GM23338 (cell line): ENCODE data around the gene RPS4Y2. TPM values are rescaled to one million over a fixed set of nuclear protein-coding genes. Genes with fewer than 3 reads are reported as not detected.

Experiments
- ATAC-seq: fragments of 200-7000 bp; cut with Tn5 transposase; 3 replicates; pipeline ENCODE4 v1.9.1; 2020
- DNase-seq: peaks from one replicate; pipeline ENCODE4 v3.0.0-alpha.2; 2015; ENCODE audit warnings: low spot score
- H2AFZ ChIP-seq: fragments of 200-600 bp; sonication (generic); 2 replicates; pipeline ENCODE4 v1.8.0; 2016; ENCODE audit warnings: antibody characterized with exemption, mild to moderate bottlenecking, moderate library complexity
- H3F3A ChIP-seq: fragments of 200-600 bp; sonication (generic); replicated peaks from 2 replicates; pipeline ENCODE4 v1.8.0; 2017; ENCODE audit warnings: antibody characterized with exemption, mixed run types, low read depth
- H3K27ac ChIP-seq: fragments of 200-600 bp; sonication (generic); 2 replicates; pipeline ENCODE4 v1.6.1; 2016; ENCODE audit warnings: low read depth
- H3K27me3 ChIP-seq: fragments of 200-600 bp; sonication (generic); 2 replicates; pipeline ENCODE4 v1.8.0; 2016; ENCODE audit warnings: mild to moderate bottlenecking, mixed run types, moderate library complexity; ENCODE audit not compliant: insufficient read depth
- H3K36me3 ChIP-seq: fragments of 200-600 bp; sonication (generic); 2 replicates; pipeline ENCODE4 v1.8.0; 2016; ENCODE audit warnings: mild to moderate bottlenecking; ENCODE audit not compliant: insufficient read depth
- H3K4me1 ChIP-seq: fragments of 200-600 bp; sonication (generic); 2 replicates; pipeline ENCODE4 v1.8.0; 2016; ENCODE audit warnings: mild to moderate bottlenecking, moderate library complexity; ENCODE audit not compliant: insufficient read depth
- H3K4me2 ChIP-seq: fragments of 200-600 bp; sonication (generic); 2 replicates; pipeline ENCODE4 v1.7.1; 2017; ENCODE audit warnings: mixed run types
- H3K4me3 ChIP-seq: fragments of 200-600 bp; sonication (generic); 2 replicates; pipeline ENCODE4 v1.6.1; 2016; ENCODE audit warnings: mixed run types
- H3K79me2 ChIP-seq: fragments of 200-600 bp; sonication (generic); replicated peaks from 2 replicates; pipeline ENCODE4 v1.8.0; 2017; ENCODE audit warnings: mild to moderate bottlenecking; ENCODE audit not compliant: insufficient read depth
- H3K9me2 ChIP-seq: fragments of 200-600 bp; sonication (generic); 2 replicates; pipeline ENCODE4 v1.8.0; 2017; ENCODE audit not compliant: insufficient read depth
- H4K20me1 ChIP-seq: fragments of 200-600 bp; sonication (generic); replicated peaks from 2 replicates; pipeline ENCODE4 v1.8.0; 2017; ENCODE audit warnings: mild to moderate bottlenecking; ENCODE audit not compliant: insufficient read depth
- H3K27ac Mint-ChIP-seq: 2 replicates; pipeline ENCODE4 v1.8.0; 2020; ENCODE audit warnings: inconsistent platforms, mild to moderate bottlenecking, moderate library complexity, mixed read lengths
- H3K27me3 Mint-ChIP-seq: 3 replicates; pipeline ENCODE4 v1.8.0; 2022; ENCODE audit warnings: low read depth, mild to moderate bottlenecking, moderate library complexity, mixed read lengths, inconsistent platforms; ENCODE audit not compliant: insufficient read depth, poor library complexity
- H3K36me3 Mint-ChIP-seq: 3 replicates; pipeline ENCODE4 v1.8.0; 2021; ENCODE audit warnings: low read depth, mild to moderate bottlenecking, inconsistent platforms, moderate library complexity, mixed read lengths
- H3K4me1 Mint-ChIP-seq: 3 replicates; pipeline ENCODE4 v1.8.0; 2020; ENCODE audit warnings: mild to moderate bottlenecking, inconsistent platforms, mixed read lengths
- H3K4me3 Mint-ChIP-seq: 3 replicates; pipeline ENCODE4 v1.8.0; 2021; ENCODE audit warnings: moderate library complexity, mild to moderate bottlenecking, inconsistent platforms, mixed read lengths
- H3K9me3 Mint-ChIP-seq: 3 replicates; pipeline ENCODE4 v1.8.0; 2020; ENCODE audit warnings: moderate library complexity, mild to moderate bottlenecking, inconsistent platforms, mixed read lengths
- CREB1 ChIP-seq: fragments of 250-450 bp; sonication (Bioruptor Pico); IDR thresholded peaks from 2 replicates; pipeline ENCODE4 v1.5.0; 2020; ENCODE audit warnings: low read depth, mild to moderate bottlenecking, moderate library complexity
- ETS1 ChIP-seq: IDR thresholded peaks from 2 replicates; pipeline ENCODE4 v1.6.1; 2016; ENCODE audit warnings: antibody characterized with exemption
- EZH2 ChIP-seq: fragments of 200-600 bp; sonication (generic); IDR thresholded peaks from one replicate; pipeline ENCODE4 v1.8.0; 2017; ENCODE audit warnings: antibody characterized with exemption, mild to moderate bottlenecking, low read depth; ENCODE audit not compliant: unreplicated experiment
- EZH2phosphoT487 ChIP-seq: fragments of 200-600 bp; sonication (generic); IDR thresholded peaks from one replicate; pipeline ENCODE4 v1.8.1; 2018; ENCODE audit warnings: antibody characterized with exemption; ENCODE audit not compliant: unreplicated experiment
- JUNB ChIP-seq: IDR thresholded peaks from one replicate; pipeline ENCODE4 v1.6.1; 2016; ENCODE audit warnings: antibody characterized with exemption; ENCODE audit not compliant: unreplicated experiment
- NANOG ChIP-seq: IDR thresholded peaks from 2 replicates; pipeline ENCODE4 v1.6.1; 2016; ENCODE audit warnings: antibody characterized with exemption, borderline replicate concordance
- POLR2AphosphoS5 ChIP-seq: IDR thresholded peaks from 2 replicates; pipeline ENCODE4 v1.6.1; 2016; ENCODE audit warnings: antibody characterized with exemption, low read depth
- STAT1 ChIP-seq: IDR thresholded peaks from one replicate; pipeline ENCODE4 v1.6.1; 2016; ENCODE audit warnings: antibody characterized with exemption; ENCODE audit not compliant: unreplicated experiment
- ZNF114 ChIP-seq: fragments of 250-450 bp; sonication (Bioruptor Pico); IDR thresholded peaks from 2 replicates; pipeline ENCODE4 v1.5.0; 2020; ENCODE audit warnings: mild to moderate bottlenecking, moderate library complexity
- ZNF331 ChIP-seq: fragments of 250-450 bp; sonication (Bioruptor Pico); IDR thresholded peaks from 2 replicates; pipeline ENCODE4 v1.5.0; 2020; ENCODE audit warnings: low read depth, mild to moderate bottlenecking, moderate library complexity
- polyA plus RNA-seq: library from polyadenylated mRNA; unstranded; fragments of >200 nt; fragmentation: Nextera tagmentation; extraction: Ambion mirVana; gene quantifications from 2 replicates; pipeline ENCODE4 v1.2.1, GENCODE V29; 2016
- total RNA-seq: library from RNA; depleted of rRNA; stranded (reverse); fragments of >200 nt; shearing (Covaris generic); gene quantifications from 2 replicates; pipeline ENCODE4 v1.2.3, GENCODE V29; 2014
- TF ChIP-seq, protein P1 (sequence below): IDR thresholded peaks from one replicate; pipeline ENCODE4 v1.6.1; 2018; ENCODE audit warnings: antibody characterized with exemption; ENCODE audit not compliant: unreplicated experiment
- TF ChIP-seq, protein P2 (sequence below), 2 experiments: fragments of 200-600 bp in 1 of 2; sonication (generic) in 1 of 2; conservative IDR thresholded peaks; 2 replicates each; pipeline versions ENCODE4 v1.5.1 to v1.6.1; 2016 to 2017; ENCODE audit warnings: antibody characterized with exemption in 2 of 2, low read depth in 2 of 2, mild to moderate bottlenecking in 2 of 2, moderate library complexity in 1 of 2
- TF ChIP-seq, protein P3 (sequence below): fragments of 250-450 bp; sonication (Bioruptor Pico); IDR thresholded peaks from 2 replicates; pipeline ENCODE4 v1.5.0; 2020; ENCODE audit warnings: mild to moderate bottlenecking, moderate library complexity

The RPS4Y2 gene
- total and polyA plus RNA-seq, 2 experiments from 2014 or later: not detected

GRCh38 chrY:20817067-20817466 lies 61.2 kb downstream of the RPS4Y2 start:
- no peaks in the 10 kb centered on the region for H3K4me1 Mint-ChIP-seq
- Histone ChIP-seq H3K4me2 (no peak overlapping the region), H4K20me1 (no peaks in the 10 kb centered on the region), H3K27me3 (no peaks in the 10 kb centered on the region), H3K9me2 (no peaks in the 10 kb centered on the region), H3K36me3 (no peaks in the 10 kb centered on the region), H3F3A (no peaks in the 10 kb centered on the region), H3K79me2 (no peaks in the 10 kb centered on the region), H3K4me1 (no peaks in the 10 kb centered on the region), H2AFZ (no peak overlapping the region), H3K27ac (no peak overlapping the region), H3K4me3 (no peak overlapping the region)
- TF ChIP-seq ZNF114 (CRISPR knock-in tag): no peak
- no peak for TF ChIP-seq POLR2AphosphoS5
- TF ChIP-seq, protein P1, sequence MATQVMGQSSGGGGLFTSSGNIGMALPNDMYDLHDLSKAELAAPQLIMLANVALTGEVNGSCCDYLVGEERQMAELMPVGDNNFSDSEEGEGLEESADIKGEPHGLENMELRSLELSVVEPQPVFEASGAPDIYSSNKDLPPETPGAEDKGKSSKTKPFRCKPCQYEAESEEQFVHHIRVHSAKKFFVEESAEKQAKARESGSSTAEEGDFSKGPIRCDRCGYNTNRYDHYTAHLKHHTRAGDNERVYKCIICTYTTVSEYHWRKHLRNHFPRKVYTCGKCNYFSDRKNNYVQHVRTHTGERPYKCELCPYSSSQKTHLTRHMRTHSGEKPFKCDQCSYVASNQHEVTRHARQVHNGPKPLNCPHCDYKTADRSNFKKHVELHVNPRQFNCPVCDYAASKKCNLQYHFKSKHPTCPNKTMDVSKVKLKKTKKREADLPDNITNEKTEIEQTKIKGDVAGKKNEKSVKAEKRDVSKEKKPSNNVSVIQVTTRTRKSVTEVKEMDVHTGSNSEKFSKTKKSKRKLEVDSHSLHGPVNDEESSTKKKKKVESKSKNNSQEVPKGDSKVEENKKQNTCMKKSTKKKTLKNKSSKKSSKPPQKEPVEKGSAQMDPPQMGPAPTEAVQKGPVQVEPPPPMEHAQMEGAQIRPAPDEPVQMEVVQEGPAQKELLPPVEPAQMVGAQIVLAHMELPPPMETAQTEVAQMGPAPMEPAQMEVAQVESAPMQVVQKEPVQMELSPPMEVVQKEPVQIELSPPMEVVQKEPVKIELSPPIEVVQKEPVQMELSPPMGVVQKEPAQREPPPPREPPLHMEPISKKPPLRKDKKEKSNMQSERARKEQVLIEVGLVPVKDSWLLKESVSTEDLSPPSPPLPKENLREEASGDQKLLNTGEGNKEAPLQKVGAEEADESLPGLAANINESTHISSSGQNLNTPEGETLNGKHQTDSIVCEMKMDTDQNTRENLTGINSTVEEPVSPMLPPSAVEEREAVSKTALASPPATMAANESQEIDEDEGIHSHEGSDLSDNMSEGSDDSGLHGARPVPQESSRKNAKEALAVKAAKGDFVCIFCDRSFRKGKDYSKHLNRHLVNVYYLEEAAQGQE: no peak
- TF ChIP-seq JUNB: no peak
- TF ChIP-seq ZNF331 (CRISPR knock-in tag): no peak
- TF ChIP-seq, protein P2, sequence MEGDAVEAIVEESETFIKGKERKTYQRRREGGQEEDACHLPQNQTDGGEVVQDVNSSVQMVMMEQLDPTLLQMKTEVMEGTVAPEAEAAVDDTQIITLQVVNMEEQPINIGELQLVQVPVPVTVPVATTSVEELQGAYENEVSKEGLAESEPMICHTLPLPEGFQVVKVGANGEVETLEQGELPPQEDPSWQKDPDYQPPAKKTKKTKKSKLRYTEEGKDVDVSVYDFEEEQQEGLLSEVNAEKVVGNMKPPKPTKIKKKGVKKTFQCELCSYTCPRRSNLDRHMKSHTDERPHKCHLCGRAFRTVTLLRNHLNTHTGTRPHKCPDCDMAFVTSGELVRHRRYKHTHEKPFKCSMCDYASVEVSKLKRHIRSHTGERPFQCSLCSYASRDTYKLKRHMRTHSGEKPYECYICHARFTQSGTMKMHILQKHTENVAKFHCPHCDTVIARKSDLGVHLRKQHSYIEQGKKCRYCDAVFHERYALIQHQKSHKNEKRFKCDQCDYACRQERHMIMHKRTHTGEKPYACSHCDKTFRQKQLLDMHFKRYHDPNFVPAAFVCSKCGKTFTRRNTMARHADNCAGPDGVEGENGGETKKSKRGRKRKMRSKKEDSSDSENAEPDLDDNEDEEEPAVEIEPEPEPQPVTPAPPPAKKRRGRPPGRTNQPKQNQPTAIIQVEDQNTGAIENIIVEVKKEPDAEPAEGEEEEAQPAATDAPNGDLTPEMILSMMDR (conservative IDR thresholded peaks at IDR 0.05; ENCODE audit: low read depth in 2 of 2): no peak
- TF ChIP-seq, protein P3, sequence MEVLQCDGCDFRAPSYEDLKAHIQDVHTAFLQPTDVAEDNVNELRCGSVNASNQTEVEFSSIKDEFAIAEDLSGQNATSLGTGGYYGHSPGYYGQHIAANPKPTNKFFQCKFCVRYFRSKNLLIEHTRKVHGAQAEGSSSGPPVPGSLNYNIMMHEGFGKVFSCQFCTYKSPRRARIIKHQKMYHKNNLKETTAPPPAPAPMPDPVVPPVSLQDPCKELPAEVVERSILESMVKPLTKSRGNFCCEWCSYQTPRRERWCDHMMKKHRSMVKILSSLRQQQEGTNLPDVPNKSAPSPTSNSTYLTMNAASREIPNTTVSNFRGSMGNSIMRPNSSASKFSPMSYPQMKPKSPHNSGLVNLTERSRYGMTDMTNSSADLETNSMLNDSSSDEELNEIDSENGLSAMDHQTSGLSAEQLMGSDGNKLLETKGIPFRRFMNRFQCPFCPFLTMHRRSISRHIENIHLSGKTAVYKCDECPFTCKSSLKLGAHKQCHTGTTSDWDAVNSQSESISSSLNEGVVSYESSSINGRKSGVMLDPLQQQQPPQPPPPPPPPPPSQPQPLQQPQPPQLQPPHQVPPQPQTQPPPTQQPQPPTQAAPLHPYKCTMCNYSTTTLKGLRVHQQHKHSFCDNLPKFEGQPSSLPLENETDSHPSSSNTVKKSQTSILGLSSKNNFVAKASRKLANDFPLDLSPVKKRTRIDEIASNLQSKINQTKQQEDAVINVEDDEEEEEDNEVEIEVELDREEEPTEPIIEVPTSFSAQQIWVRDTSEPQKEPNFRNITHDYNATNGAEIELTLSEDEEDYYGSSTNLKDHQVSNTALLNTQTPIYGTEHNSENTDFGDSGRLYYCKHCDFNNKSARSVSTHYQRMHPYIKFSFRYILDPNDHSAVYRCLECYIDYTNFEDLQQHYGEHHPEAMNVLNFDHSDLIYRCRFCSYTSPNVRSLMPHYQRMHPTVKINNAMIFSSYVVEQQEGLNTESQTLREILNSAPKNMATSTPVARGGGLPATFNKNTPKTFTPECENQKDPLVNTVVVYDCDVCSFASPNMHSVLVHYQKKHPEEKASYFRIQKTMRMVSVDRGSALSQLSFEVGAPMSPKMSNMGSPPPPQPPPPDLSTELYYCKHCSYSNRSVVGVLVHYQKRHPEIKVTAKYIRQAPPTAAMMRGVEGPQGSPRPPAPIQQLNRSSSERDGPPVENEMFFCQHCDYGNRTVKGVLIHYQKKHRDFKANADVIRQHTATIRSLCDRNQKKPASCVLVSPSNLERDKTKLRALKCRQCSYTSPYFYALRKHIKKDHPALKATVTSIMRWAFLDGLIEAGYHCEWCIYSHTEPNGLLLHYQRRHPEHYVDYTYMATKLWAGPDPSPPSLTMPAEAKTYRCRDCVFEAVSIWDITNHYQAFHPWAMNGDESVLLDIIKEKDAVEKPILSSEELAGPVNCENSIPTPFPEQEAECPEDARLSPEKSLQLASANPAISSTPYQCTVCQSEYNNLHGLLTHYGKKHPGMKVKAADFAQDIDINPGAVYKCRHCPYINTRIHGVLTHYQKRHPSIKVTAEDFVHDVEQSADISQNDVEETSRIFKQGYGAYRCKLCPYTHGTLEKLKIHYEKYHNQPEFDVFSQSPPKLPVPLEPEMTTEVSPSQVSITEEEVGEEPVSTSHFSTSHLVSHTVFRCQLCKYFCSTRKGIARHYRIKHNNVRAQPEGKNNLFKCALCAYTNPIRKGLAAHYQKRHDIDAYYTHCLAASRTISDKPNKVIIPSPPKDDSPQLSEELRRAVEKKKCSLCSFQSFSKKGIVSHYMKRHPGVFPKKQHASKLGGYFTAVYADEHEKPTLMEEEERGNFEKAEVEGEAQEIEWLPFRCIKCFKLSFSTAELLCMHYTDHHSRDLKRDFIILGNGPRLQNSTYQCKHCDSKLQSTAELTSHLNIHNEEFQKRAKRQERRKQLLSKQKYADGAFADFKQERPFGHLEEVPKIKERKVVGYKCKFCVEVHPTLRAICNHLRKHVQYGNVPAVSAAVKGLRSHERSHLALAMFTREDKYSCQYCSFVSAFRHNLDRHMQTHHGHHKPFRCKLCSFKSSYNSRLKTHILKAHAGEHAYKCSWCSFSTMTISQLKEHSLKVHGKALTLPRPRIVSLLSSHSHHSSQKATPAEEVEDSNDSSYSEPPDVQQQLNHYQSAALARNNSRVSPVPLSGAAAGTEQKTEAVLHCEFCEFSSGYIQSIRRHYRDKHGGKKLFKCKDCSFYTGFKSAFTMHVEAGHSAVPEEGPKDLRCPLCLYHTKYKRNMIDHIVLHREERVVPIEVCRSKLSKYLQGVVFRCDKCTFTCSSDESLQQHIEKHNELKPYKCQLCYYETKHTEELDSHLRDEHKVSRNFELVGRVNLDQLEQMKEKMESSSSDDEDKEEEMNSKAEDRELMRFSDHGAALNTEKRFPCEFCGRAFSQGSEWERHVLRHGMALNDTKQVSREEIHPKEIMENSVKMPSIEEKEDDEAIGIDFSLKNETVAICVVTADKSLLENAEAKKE (CRISPR knock-in tag): no peak
- no peak for TF ChIP-seq EZH2
- no peak for TF ChIP-seq EZH2phosphoT487
- TF ChIP-seq NANOG: no peak
- no peak for TF ChIP-seq STAT1
- TF ChIP-seq ETS1: no peak
- TF ChIP-seq CREB1 (CRISPR knock-in tag): no peak
- no peak overlapping the region for H3K27ac Mint-ChIP-seq
- ATAC-seq (no peak), DNase-seq (no peak)
- H3K4me3 Mint-ChIP-seq: no peak overlapping the region
- no peaks in the 10 kb centered on the region for H3K27me3 Mint-ChIP-seq
- peaks cover 8% of the 10 kb centered on the region; the same call in 2 of the 3 replicates for H3K36me3 Mint-ChIP-seq
- peaks cover 81% of the 10 kb centered on the region for H3K9me3 Mint-ChIP-seq
